Measurements from ENCODE around the gene MYCBPAP.

The MYCBPAP gene

DNA sequence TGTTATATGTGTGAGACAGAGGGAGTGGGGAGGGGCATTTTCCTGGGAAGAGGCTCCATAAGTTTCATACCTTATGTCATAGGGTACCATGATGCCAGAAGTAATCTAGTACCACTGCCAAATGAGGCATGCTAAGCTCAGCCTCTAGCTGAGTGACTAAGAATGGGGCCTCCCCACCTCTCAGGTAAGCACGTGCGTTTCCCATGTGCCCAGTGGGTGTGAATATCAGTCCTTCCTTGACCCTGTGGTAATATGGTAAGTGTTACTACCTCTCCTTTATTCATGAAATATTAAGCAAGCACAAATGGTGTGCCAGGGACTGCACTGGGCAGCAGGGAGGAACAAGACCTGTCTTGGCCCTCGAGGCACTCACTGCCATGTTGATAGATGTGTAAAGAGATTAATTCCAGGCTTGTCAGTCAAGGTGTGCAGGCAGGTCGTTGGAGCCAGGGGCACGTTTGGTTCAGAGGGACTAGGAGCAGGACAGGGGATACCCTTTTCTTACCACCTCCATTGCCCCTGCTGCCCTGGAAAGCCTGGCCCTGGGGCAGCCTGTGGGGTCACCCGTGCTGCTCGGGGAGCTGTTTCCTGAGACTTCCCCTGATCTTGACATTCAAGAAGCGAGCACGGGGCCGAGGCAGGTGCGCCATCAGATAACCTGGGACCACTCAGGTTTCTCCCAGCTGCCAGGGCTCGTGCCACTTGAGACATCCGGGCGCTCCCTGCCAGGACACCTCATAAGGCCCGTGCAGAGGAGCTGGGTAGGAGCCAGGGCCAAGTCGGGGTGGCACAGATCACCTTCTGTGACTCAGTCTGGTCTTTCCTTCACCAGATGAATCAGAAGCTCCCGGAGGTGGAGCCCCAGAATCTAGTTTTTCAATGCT, 20.8 kb upstream of the MYCBPAP start:
- no peak for DNase-seq

DNA sequence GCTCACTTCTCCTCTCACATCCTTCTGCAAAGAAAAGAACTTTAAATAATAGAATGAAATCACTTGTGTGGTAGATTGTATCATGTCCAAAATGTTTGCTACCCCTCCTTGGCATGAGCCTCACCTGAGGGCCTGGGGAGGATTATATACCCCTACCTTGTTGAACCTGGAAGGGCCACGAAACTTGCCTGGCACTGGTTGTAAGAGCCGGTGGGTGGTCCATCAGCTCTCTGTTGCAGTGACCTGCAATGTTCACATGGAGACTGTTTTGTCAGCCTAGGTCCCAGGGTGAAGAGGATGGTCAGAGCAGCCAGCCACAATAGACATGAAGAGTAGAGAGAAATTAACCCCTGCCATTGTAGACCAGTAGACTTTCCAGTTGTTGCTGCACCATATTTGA, 19.4 kb upstream of the MYCBPAP start:
- DNase-seq: no peak

- DNase-seq: no peak
Measured at GRCh38 chr17:50491505-50491904, 16.7 kb upstream of the MYCBPAP start.

GRCh38 chr17:50492214-50492613, 16.0 kb upstream of the MYCBPAP start:
- no peak for DNase-seq

GRCh38 chr17:50493744-50494143, 14.5 kb upstream of the MYCBPAP start:
- DNase-seq: no peak

DNA sequence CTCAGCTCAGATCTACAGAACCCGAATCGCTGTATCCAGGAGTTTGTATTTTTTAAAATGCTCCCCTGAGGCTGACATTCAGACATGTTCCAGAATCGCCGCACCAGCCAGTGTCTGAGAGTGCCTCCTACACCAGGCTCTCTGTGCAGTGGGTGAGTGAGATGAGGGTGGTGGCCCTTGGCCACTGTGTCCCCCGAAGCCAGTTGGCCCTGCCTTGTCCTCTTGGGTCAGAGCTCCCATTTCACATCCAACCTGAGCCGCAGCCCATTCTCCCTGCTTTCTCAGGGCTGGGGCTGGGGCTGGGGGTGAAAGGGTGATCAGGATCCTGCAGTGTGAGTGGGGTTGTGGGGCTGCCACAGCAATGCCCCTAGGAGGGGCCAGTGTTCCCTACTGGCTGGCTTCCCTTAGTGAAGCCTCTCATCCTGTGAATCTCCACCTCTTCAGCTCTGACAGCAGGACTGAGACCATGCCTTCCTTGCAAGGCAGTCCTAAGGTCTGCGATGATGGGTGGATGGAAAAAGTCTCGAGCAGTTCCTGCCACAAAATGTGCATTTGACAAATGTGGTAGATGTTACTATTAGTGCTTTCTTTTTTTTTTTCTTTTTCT, 12.9 kb upstream of the MYCBPAP start:
- DNase-seq: no peak

GRCh38 chr17:50495918-50496317, 12.3 kb upstream of the MYCBPAP start:
- no peak for DNase-seq

- DNase-seq: no peak
Measured at GRCh38 chr17:50498021-50498874, 10.0 kb upstream of the MYCBPAP start.

DNA sequence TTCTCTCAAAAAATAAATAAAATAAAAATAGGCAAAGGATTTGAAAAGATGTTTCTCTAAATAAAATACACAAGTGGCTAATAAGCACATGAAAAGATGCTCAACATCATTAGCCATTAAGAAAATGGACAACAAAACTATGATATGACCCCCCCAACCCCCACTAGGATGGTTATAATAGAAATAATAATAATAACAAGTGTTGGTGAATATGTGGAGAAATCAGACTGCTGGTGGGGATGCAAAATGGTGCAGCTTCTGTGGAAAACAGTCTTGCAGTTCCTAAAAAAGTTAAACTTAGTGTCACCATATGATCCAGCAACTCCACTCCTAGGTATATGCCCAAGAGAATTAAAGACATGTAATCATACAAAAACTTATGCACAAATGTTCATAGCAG, 9.0 kb upstream of the MYCBPAP start:
- DNase-seq: no peak

GRCh38 chr17:50499721-50500120, 8.5 kb upstream of the MYCBPAP start:
- DNase-seq: no peak

DNA sequence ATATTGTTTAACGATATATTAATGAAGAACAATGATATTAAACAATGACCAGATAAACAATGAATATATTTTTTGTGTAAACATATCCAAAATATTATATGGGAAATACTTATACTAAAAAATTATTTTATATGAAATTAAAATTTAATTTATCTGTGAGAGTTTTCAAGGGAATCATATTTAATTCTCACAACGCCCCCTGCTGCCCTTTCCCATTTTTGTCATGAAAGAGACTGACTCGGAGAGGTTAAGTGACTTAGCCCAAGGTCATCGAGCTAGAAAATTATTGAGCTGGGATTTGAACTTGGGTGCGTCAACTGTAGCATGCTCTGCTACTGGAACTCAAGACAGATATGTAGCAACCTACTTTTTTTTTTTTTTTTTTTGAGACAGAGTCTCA, 7.2 kb upstream of the MYCBPAP start:
- no peak for DNase-seq

- DNase-seq: no peak
Measured at GRCh38 chr17:50502301-50502990, 5.8 kb upstream of the MYCBPAP start.

DNA sequence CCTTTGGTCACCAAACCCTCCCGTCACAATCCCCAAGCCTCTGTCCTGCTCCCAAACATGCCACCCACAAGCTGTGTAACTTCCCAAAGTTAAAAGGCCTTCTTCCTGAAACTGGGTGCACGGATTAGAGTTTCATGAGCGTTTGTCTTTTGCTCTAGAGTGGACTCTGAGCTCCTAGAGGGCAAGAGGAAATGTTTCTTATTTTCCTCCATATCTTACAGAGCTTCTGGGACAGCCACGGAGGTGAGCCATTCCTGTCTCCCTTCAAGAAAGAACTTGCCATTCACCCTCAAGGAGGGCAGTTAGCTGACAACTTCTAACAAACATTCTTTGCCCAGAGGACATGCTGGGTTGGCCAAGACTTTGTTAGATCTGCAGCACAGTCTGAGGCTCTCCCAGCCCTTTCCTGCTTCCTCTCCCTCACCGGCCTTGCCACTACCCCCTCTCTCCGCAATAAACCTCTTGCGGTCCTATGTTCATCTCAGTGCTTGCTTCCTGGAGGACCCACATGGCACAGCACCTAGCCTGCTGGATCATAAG, 2.6 kb upstream of the MYCBPAP start:
- no peak for DNase-seq

- DNase-seq: no peak
Measured at GRCh38 chr17:50506298-50506697, 1.9 kb upstream of the MYCBPAP start.

- no peak for DNase-seq
Measured at GRCh38 chr17:50508573-50509460, 578 bp downstream of the MYCBPAP start.

DNA sequence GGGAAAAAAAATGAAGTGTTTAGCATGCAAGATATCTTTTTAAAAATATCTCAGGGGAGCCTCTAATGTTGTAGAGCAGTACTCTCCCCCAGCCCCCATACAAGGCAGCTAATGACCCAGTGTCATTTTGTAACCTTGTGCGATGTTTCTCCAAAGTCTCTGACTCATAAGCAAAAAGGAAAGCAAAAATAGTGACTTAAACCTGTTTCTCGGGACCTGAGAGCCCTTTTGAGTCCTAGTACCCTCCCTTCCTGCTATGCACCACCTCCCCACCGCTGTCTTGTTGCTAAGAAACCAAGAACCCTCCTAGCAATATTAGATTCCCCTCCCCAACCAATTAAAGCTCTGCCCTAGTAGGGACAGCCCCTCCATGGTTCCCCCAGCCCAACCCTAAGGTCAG, 2.8 kb downstream of the MYCBPAP start:
- DNase-seq: no peak

- DNase-seq: no peak
Measured at GRCh38 chr17:50513495-50513894, 5.3 kb downstream of the MYCBPAP start.

GRCh38 chr17:50514388-50514787, 6.1 kb downstream of the MYCBPAP start:
- DNase-seq: no peak

- DNase-seq: no peak
Measured at GRCh38 chr17:50514936-50515702, 6.9 kb downstream of the MYCBPAP start.

DNA sequence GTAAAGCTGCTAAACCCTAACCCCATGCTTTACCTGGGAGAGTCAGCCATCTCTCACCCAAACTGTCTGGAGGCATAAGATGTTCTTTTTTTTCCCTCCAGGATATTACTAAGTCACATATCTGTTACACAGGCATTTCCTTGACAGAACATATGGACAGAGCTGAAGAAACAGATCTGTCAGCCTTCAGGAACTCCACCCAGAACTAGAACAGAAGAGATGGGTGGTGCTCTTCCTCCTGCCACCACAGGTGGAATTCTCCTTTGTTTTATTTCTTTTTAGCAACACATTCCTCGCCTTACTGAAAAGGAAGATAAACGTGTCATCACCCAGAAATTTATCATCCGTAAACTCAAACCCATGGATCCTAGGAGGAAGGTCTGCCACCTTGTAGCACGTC, 8.8 kb downstream of the MYCBPAP start:
- no peak for DNase-seq

Data from SIG-M5 (cell line).